Activated effector memory CD4-positive, alpha-beta T cell treated with anti-CD3 and anti-CD28 coated beads, Interleukin-2, amount 50 U/mL, for 16 hours (primary cell): ENCODE results near the gene MIB2.
A peak's percentile ranks its signal among the peaks of the same experiment; 100 is the strongest.
"Not testable (repeated sequence)": the region's sequence is repeated elsewhere in the genome, so short reads cannot be mapped to it uniquely, and the experiment has no call there.

ENCODE experiments used
- DNase-seq: peaks from one replicate; pipeline ENCODE4 v3.0.0-alpha.2; 2020

The MIB2 gene

GRCh38 chr1:1662830-1663560 is 47.7 kb downstream of the MIB2 start:
- DNase-seq = peak; percentile 62

DNA sequence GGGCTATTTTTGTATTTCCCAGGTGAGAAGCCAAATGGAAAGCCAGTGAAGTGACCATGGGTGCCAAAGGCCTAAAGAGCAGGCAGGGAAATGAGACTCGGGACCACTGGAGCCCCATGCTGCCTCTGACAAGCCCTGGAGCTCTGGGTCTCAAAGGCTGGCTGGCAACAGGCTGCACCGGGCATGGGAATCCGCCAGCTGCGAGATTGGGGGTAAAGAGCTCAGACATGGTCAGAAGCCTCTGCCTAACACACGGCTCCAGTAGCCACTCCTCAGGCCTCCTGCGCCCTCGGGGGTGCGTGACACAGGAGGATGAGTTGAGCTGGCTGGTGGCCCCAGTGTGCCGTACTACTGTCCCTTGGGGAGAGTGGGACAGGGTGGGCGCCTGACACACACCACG is 49.0 kb downstream of the MIB2 start:
- not testable (repeated sequence) for DNase-seq

DNA sequence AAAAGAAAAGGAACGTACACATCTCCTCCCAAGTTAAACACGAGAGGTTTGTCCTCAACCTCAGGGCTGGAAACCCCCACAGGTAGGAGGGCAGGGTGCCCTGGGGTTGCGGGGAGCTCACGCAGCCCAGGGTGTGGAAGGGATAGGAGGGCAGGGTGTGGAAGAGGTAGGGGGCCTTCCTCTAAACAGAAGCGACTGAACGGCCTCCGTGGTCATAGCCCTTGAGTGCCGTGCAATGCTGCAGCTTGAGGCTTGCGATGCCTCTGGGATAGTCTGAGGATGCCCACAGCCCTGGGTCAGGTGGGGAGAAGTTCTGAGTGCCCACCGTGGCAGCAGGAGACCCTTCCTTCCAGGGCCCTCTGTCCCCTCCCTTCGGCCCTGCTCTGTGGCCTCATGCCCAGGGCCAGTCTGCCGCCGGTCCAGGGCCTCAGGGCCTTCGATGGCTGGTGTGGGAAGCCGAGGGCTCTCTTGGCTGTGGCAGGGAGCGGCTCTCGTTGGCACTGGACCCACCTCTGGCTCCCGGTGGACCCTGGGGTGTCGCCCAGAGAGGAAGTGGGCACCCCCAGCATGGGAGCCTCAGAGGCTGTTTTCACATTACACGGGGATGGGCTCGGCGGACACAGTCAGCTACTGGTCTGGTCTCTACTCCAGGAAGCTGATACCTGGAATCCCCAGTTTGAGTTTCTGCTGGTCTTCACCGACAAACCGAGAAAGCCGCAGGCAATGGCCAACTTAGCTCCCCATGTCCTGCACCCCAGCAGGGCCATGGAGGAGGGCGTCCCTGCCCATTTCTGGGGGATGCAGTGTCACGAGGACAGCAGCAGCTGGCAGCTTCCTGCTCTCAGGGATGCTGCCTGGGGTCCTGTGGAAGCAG is 49.9 kb downstream of the MIB2 start:
- peak; percentile 62 for DNase-seq

GRCh38 chr1:1665815-1666251 is 50.5 kb downstream of the MIB2 start:
- peak; percentile 76 for DNase-seq

- peak; percentile 61 for DNase-seq
These were observed 51.2 kb downstream of the MIB2 start for GRCh38 chr1:1666526-1666925.

DNA sequence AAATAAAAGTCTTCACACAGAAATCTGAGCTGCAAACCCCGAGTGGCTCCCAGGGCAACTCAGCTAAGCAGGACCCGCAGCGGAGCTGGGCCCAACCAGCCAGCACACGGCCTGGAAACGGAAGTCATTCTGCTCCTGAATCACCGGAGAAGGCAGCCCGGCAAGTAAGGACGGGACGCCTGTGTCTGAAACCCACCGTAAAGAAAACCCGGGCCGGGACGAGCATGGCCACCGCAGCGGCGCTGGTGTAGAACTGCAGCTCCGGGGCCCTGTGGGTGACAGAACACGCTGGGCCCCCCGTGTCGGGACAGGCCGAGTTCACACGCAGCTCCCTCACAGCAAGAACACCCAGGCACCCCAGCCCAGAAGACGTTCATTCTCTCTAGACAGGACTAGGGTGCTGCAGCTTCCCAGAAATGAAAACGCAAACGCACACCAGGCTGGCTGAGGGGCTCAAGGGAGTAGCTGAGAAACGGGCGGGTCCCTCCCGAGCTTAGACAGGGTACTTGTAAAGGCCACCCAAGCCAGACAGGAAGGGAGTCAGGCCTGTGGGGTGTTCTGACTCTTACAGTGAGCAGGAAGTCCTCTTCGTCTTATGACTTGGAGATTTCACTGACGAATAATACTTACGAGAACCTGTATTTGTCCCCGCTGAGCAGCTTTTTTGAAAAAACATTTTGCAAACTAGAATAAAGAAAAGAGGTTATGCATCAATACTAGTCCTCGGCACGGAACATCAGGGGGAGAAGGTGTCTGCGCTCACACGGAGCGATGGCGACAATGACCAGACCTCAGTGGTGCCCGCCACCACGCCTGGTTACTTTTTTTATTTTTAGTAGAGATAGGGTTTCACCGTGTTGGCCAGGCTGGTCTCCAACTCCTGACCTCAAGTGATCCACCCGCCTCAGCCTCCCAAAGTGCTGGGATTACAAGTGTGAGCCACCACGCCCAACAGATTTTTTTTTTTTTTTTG is 54.5 kb downstream of the MIB2 start:
- DNase-seq = no peak

DNA sequence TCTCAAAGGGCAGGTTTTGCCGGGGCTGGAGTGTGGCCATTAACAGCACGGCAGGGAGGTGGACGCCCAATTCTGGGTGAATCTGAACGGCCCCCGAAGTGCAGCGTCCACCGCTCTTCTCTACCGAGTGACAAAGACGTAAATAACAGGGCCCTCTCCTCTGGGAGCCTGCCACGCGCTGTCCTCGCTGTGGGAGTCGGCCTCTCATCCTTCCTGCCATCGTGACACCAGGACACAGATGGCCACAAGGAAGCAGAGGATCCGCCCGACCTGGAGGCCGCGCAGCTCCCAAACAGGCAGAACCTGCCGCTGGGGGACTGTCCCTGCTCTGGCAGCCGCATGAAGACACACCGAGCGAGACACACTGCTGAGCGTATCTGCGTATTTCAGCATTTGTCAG is 55.6 kb downstream of the MIB2 start:
- DNase-seq = peak; percentile 61

GRCh38 chr1:1671365-1672119 is 56.2 kb downstream of the MIB2 start:
- no peak for DNase-seq

DNA sequence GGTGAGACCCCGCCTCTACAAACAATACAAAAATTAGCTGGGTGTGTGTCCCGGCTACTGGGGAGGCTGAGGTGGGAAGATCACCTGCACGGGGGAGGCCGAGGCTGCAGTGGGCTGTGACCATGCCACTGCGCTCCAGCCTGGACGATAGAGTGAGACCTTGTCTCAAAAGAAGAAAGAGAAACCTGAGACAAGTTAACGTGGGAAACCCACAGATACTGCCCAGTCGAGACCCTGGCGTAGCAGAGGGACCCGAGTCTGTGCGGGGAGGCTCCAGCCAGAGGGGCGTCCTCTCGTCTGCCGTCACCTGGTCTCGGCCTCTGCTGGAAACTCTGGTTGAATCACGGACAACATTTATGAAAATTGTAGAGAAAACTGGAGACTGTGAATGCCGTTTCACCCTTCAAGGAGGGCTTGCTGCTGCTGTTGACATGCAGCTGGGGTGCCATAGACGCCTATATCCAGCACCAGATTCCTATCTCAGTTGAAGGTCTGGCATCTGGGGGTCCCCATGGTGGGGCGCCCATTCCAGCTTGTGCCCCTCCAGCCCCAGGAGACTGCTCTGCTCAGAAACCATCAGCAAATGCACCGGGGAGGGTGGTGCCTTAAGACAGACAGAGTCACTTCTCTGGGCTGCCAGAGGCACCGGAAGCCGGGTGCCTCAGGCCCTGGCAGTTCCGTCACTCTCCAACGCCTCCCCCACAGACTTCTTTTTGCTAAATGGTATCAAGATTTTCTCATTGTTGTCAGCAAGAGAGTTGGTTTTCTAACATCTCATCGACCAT is 57.1 kb downstream of the MIB2 start:
- DNase-seq = no peak

- not testable (repeated sequence) for DNase-seq
These were observed 59.5 kb downstream of the MIB2 start for GRCh38 chr1:1674806-1675205.

- not testable (repeated sequence) for DNase-seq
These were observed 59.9 kb downstream of the MIB2 start for GRCh38 chr1:1675218-1675617.

GRCh38 chr1:1676087-1676486 is 60.8 kb downstream of the MIB2 start:
- not testable (repeated sequence) for DNase-seq

DNA sequence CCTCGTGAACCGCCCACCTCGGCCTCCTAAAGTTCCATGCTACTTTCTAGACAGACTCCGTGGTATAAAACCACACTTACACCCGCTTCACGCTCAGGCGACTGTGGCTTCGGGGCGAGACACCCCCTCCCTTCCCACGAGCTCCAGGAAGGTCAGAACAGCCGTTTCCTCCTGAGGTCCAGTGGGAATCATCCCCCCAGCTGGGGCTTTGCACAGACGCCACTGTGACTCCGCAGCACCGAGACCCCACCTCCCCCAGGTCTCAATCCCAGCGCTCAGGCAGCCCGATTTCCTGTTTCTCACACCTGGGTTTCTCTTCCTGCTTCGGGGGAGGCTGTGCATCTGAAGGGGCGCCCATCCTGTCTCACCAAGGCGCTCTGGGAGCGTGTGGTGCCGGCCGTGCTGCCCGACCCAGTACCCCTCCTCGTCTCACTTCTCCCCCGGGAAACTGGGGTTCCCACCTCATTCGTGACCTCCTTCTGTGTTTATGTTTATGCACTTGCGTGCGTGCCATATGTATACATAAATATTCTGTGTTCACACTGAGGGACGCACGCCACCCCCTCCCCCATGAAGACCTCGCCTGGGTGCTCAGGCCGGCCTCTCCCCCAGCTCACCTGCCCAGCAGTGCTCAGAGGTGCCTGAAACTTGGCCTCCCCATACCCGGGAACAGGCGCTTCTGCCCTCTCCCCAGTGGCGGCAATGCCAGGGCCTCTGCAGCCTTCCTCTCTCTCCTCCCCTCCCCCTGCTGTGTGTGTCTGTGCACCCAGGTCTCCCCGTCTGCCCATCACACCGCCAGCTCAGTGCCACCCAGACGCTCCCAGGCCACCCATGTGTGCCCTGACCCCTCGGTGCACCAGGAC is 62.6 kb downstream of the MIB2 start:
- peak; percentile 82 for DNase-seq

GRCh38 chr1:1678581-1679380 is 63.5 kb downstream of the MIB2 start:
- peak; percentile 83 for DNase-seq
